ENCODE measurements around the gene POLR1A. TPM values are rescaled to one million over a fixed set of nuclear protein-coding genes. Genes with fewer than 3 reads are reported as not detected.
A peak's percentile ranks its signal among the peaks of the same experiment; 100 is the strongest.

POLR1A gene
- total RNA-seq, 1 experiment from 2014 or later: 62.6 TPM

- Histone ChIP-seq H3K4me3 (ENCODE audit: low read depth in 2 of 2, low read length in 2 of 2) (no peak overlapping the region), H3K27me3 (ENCODE audit: control insufficient read depth, insufficient read depth, low read length) (no peaks in the 10 kb centered on the region), H3K36me3 (ENCODE audit: control insufficient read depth, insufficient read depth, low read length) (no peaks in the 10 kb centered on the region), H3K27ac (ENCODE audit: low read length) (no peak overlapping the region), H3K4me1 (ENCODE audit: control insufficient read depth, insufficient read depth, low read length) (no peaks in the 10 kb centered on the region), H3K9me3 (ENCODE audit: control insufficient read depth, insufficient read depth, low read depth, low read length) (no peaks in the 10 kb centered on the region)
- intact Hi-C loops (cut with micrococcal nuclease; ENCODE audit: unreplicated experiment) (loop anchor here (5.0 kb wide), 1 partner anchor 196 kb away; no protein-coding TSS in a partner anchor), in situ Hi-C loops (cut with HindIII; ENCODE audit: low pct_unique_long_range_greater_than_20kb, low sequenced_read_pairs) (no loop called here)
- DNase-seq (ENCODE audit: low read depth, low spot score): no peak
- ChIA-PET CTCF (interaction anchor here (2.1 kb wide), 1 partner anchor 195 kb away, joined by 6 read pairs; no protein-coding TSS in a partner anchor), POLR2A (interaction anchor here (0.6 kb wide), 1 partner anchor 28 kb away, joined by 7 read pairs; no protein-coding TSS in a partner anchor)
- no TSS peak for BruUV-seq (replicated peaks)
- no peak for ATAC-seq
- TF ChIP-seq CTCF (IDR thresholded peaks at IDR 0.05) (no peak), POLR2AphosphoS5 (IDR thresholded peaks at IDR 0.05; ENCODE audit: low read depth, low read length) (no peak), REST (IDR thresholded peaks at IDR 0.05; ENCODE audit: insufficient read depth in 1 of 2, low read depth in 2 of 2, low read length in 1 of 2) (no peak), SIN3A (IDR thresholded peaks at IDR 0.05; ENCODE audit: borderline replicate concordance, insufficient read depth, low read depth, low read length) (no peak), TCF7L2 (IDR thresholded peaks at IDR 0.05; ENCODE audit: low read depth, low read length) (no peak)
Measured at GRCh38 chr2:86022661-86023365, 82.9 kb downstream of the POLR1A start.

DNA sequence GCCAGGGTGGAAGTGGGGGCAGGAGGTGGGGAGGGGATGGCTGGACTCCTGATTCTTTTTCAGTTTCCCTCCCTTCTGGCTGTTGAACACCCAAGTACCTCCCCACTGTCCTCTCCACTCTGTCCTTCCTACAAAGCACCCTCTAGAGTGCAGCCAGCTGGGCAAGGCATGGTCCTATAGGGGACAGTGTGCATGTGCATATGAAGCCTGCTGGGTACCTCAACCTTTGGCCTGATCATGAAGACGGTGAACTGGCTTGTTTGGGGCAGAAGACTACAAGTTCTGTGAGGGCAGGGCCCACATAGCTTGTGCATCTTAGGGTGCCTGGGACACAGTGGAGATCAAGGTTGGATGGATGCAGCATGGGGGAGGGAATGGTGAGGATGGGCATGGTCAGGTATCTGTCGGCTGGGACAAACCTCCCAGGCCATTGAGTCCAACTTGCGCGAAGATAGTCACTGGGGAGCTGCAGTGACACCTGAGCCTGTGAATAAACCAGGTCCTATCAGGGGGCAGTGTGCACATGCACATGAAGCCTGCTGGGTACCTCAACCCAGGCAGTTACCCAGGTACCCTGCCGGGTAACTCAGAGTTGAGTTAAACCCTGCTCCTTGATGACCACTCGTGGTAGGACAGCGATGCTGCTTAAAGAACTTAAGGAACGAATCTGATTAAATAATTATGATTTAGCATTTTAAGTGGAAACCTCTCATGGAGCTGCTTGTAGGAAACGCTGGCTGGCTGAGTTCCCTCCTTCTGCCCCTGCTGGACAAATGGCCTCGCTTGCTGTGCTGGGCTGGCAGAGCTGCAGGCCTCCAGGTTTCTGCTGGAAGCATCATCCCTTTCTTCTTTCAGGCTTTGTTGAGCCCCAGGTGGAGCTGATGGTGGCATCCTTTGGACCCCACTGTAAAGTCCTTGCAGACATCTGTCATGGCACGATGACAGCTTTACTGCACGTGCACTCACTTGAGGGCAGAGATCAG, 84.0 kb downstream of the POLR1A start:
- Histone ChIP-seq H3K36me3 (ENCODE audit: control insufficient read depth, insufficient read depth, low read length) (no peaks in the 10 kb centered on the region), H3K9me3 (ENCODE audit: control insufficient read depth, insufficient read depth, low read depth, low read length) (no peaks in the 10 kb centered on the region), H3K4me3 (ENCODE audit: low read depth in 2 of 2, low read length in 2 of 2) (no peak overlapping the region), H3K27me3 (ENCODE audit: control insufficient read depth, insufficient read depth, low read length) (no peaks in the 10 kb centered on the region), H3K4me1 (ENCODE audit: control insufficient read depth, insufficient read depth, low read length) (no peaks in the 10 kb centered on the region), H3K27ac (ENCODE audit: low read length) (no peak overlapping the region)
- ATAC-seq (peak; percentile 62), DNase-seq (ENCODE audit: low read depth, low spot score) (no peak)
- POLR2A ChIA-PET: no interaction called here
- no TSS peak for BruUV-seq (replicated peaks)
- TF ChIP-seq TCF7L2 (IDR thresholded peaks at IDR 0.05; ENCODE audit: low read depth, low read length) (no peak), POLR2AphosphoS5 (IDR thresholded peaks at IDR 0.05; ENCODE audit: low read depth, low read length) (peak; percentile 50; the same call in 1 of the 2 replicates)
- CTCF ChIA-PET: interaction anchor here (2.1 kb wide), 1 partner anchor 194 kb away, joined by 6 read pairs; no protein-coding TSS in a partner anchor
- in situ Hi-C loops (cut with HindIII; ENCODE audit: low pct_unique_long_range_greater_than_20kb, low sequenced_read_pairs): no loop called here
- intact Hi-C loops (cut with micrococcal nuclease; ENCODE audit: unreplicated experiment): loop anchor here (5.0 kb wide), 1 partner anchor 194 kb away; no protein-coding TSS in a partner anchor

Measured in Panc1 (cell line).